NCI-H1092 (cell line): ENCODE data around the gene CPXM2.
A peak's percentile ranks its signal among the peaks of the same experiment; 100 is the strongest.

Source experiments
- DNase-seq: peaks from one replicate; lab custom pipeline; 2025; lab: John Stamatoyannopoulos, UW

The CPXM2 gene

DNA sequence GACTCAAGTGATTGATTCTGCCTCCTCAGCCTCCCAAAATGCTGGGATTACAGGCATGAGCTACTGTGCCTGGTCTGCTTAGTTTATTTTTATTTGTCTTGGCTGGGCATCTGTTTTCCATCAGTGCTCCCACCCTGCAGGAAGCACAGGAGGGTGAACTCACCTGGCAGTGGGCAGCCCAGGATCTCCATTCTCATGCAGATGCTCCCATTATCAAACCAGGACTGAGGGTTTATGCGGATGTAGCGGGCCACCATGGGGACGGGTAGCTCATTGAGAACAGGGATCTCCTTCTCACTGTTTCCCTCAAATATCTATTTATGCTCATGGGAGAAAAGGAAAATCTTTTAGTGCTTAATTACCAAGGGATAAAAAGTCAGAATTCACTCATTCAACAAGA lies 93.8 kb downstream of the CPXM2 start:
- DNase-seq, result no peak

DNA sequence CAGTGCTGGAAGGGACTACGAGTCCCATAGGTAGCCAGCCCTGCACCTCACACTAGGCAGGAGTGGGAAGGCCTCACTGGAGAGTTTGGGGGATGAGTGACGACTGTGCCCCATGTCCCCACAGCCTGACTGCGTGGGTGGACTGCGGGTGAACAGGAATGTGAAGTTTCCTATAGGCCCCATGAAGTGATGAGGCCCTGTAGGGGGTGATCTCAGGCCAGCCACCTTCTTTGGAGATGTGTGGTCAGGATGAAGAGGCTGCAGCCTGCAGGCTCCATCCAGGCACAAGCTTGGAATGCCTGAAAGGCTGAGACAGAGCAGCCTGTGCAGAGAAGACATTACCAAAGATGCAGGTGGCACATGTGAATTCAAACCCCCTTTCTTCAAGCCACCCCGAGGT lies 94.9 kb downstream of the CPXM2 start:
- DNase-seq, result no peak

- no peak for DNase-seq
Measured at GRCh38 chr10:123795846-123796590, 95.6 kb downstream of the CPXM2 start.

GRCh38 chr10:123795196-123795780 lies 96.3 kb downstream of the CPXM2 start:
- DNase-seq, result no peak

- DNase-seq, result no peak
Measured at GRCh38 chr10:123792248-123792978, 99.2 kb downstream of the CPXM2 start.

DNA sequence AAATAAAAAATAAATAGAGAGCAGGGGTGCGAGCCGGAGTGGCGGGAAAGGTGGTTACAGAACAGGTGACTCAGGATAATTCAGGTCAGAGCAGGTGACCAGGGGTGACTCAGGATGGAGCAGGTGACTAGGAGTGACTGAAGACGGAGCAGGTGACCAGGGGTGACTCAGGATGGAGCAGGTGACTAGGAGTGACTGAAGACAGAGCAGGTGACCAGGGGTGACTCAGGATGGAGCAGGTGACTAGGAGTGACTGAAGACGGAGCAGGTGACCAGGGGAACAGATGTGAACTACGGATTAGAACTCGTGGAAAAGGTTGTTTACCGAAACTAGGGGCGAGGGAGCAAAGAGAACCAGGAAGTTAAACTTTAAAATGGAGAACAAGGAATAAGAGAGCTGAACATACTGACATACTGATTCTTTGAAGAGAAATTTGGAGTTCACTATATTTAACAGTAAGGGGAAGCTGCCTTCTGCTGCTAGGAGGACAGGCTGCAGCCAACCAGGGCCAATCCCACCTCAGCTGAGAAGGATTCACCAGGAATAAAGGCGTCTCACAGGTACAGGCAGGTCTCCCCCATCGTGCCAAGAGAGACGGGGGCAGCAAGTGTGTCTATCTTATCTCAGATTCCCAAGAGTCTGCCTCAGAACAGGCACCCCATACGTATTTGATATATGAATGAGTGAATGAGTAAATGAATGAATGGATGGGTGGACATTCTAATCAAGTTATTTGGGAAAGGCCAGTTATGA lies 101.3 kb downstream of the CPXM2 start:
- no peak for DNase-seq

- no peak for DNase-seq
Measured at GRCh38 chr10:123788981-123789380, 102.6 kb downstream of the CPXM2 start.

DNA sequence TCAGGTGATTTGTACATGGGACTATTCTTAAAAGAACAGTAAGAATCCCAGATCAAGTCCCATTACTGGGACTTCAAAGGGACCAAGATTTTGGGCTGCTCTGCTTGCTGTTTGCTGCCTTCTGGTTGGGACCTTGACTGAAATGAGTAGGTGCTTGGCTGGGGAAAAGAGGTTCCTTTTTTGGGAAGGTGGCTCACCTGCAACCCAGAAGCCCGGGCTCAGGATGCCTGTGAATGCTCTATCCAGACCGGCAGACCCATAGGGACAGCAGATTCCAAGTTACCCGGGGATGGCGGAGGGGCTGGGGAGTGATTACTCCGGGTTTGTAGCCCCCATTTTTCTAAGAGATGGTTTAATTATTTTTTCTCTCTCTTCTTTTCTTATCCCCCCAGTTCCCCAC lies 104.0 kb downstream of the CPXM2 start:
- no peak for DNase-seq

GRCh38 chr10:123786896-123787295 lies 104.7 kb downstream of the CPXM2 start:
- no peak for DNase-seq

GRCh38 chr10:123786306-123786705 lies 105.3 kb downstream of the CPXM2 start:
- no peak for DNase-seq

GRCh38 chr10:123784646-123785045 lies 107.0 kb downstream of the CPXM2 start:
- no peak for DNase-seq

DNA sequence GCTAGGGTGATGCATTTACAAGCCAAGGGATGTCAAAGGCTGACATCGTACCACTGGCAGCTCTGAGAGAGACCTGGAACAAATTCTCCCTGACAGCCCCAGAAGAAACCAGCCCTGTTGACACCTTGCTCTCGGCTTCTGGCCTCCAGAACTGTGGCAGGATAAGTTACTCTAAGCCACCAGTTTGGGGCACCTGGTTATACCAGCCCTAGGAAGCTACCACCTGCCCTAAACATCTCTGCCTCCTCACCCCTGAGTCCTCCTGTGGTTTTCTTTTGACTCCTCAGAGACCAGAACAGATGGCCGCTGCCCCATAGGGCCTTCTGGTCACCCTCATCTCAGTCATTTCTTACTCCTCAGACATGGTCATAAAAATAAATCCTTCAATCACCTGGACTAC lies 107.4 kb downstream of the CPXM2 start:
- DNase-seq, result no peak

DNA sequence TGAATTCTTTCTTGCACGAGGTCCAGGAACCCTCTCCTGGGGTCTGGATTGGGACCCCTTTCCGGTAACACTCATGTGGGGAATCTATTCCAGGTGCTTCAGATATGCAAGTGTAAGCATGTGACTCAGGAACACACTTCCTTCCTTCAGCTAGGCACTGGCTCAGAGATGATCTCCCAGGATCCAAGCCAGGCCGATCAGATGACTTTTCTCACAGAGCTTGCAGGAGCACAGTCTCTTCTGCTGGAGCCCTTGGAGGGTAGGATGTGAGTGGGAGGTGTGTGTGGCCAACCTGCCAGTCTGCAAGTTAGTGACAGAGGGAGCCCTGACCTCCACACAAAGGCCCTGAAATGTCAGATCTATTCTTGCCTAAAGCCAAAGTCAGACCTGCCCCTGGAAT lies 108.3 kb downstream of the CPXM2 start:
- no peak for DNase-seq

DNA sequence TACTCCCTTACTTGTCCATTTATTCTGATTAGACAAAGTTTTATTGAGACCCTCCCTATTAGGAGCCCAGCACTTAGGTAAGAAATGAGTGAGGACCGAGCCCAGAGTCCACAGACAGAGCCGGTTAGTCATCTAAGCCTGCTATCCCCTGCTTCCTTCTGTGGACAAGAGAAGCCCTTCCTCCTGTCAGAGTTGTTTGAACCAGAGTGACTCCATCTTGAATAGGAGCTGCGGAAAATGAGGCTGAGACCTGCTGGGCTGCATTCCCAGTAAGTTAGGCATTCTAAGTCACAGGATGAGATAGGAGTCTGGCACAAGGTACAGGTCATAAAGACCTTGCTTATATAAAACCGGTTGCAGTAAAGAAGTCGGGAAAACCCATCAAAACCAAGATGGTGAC lies 109.1 kb downstream of the CPXM2 start:
- no peak for DNase-seq

DNA sequence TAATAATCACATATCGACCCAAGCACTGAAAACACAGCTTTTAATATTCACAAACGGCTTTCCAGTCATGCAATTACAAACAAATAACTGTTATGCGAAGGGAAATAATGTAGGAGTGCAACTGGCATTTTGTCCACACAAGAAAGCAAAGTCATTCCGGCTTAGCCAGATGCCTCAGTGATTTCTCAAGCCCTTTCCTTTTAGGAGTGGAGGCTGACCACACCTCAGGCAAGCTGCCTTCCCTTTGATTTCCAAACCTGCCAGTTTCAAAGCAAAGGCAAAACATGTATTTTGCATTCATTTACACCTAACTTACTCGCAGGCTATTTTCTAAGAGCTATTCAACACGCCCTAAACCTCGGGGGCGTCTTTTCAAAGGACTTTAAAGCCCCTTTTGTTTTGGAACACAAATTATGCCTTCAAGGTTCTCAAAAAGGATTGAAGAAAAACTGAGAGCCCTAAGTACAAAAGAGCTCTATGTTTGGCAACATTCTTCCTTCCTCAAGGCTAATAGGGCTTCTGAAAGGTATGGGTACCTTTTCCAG lies 109.6 kb downstream of the CPXM2 start:
- DNase-seq, result no peak

DNA sequence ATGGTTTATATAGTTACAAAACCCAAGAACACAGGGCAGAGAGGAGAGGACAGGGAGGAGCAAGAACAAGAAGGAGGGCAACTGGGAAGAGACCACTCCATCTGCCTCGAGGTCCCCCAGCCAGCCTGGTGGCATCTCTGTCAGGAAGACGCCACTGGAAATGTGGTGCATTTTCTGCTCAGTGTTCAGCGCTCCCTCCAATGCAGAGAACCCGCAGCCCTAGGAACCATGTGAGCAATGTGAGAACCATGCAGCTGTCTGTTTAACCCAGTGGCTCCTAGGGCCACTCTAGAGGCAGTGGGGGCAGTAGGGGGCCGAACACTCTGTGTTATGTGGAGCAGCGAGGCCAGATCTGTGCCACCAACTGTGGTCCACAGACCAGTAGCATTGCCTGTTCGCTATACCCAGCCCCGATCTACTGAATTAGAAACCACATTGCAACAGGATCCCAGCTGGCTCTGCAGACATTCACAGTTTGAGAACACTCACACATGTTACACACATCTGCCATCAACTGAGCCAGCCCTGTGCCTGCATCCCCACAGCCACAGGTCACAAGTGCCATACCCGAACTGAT lies 110.2 kb downstream of the CPXM2 start:
- DNase-seq, result no peak

GRCh38 chr10:123778719-123779517 lies 112.7 kb downstream of the CPXM2 start:
- no peak for DNase-seq

DNA sequence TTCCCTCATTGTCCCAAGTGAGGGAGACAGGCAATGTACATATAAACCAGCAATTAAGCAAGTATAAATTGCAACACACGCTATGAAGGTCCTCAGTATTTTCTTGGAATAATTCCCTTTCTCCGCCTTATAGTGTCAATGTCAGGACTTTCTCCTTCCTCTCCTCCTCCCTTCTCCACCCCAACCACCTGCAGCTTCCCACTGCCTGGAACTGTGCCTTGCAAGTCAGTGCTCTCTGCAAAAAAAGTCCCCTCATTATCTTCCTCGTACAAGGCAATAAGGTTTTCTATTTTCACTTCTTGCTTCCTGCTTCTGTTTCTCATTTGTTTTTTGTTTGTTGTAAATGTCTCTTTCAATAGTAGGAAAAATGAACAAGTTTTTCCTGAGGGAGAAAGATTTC lies 113.7 kb downstream of the CPXM2 start:
- no peak for DNase-seq

DNA sequence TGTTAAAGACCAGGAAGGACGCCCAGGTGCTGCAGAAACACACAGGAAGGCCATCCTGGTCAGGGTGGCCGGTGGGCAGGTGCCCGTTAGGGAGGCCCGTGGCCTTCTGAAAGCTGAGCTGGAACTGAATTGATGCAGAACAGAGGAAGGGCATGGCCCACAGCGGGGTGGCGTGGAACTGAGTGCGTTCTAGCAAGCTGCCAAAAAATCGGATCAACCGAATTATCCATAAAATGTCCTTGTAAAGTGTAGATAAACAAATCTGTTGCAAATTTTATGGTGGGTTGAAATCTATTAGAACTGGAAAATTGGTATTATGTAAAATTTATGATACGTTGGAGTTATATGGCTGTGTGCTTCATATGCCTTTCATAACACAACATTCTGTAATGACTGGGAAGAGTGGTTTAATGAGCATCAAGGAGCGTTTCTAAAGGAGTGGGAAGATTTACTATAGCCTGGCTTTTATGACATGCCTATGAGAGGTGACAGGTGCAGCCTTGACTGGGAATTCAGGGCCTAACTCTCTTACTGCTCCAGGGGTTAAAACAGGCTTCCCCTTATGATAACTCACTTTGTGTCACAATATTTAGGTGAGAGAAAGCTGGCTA lies 117.4 kb downstream of the CPXM2 start:
- DNase-seq, result peak; percentile 33

GRCh38 chr10:123772645-123773508 lies 118.7 kb downstream of the CPXM2 start:
- DNase-seq, result no peak
